Body of pancreas (tissue), 4 donors: ENCODE data around the gene BIRC2. TPM values are rescaled to one million over a fixed set of nuclear protein-coding genes. Genes with fewer than 3 reads are reported as not detected.
"Not testable (repeated sequence)": the region's sequence is repeated elsewhere in the genome, so short reads cannot be mapped to it uniquely, and the experiment has no call there.

Experiments used
- ATAC-seq: fragments of 150-250 bp; one replicate; pipeline ENCODE4 v1.9.1; 2016
- DNase-seq, 4 donors: peaks; one replicate each; pipeline ENCODE4 v3.0.0-alpha.2; 2019
- H3K27ac ChIP-seq, 4 donors: fragments of 200-600 bp; sonication (generic); 1 replicate in 3 of 4; 2 replicates in 1 of 4; pipeline versions ENCODE4 v1.5.1 to v1.6.1; 2016 to 2019; ENCODE audit warnings: mild to moderate bottlenecking in 1 of 4, mixed read lengths in 1 of 4, moderate library complexity in 1 of 4
- H3K27me3 ChIP-seq, 2 donors: fragments of 200-600 bp; sonication (generic); one replicate each; pipeline ENCODE4 v1.6.0; 2016; ENCODE audit warnings: mild to moderate bottlenecking in 1 of 2
- H3K36me3 ChIP-seq, 2 donors: fragments of 200-600 bp; sonication (generic); replicated peaks in 1 of 2; 2 replicates each; pipeline ENCODE4 v1.5.1; 2016; ENCODE audit warnings: low read depth in 2 of 2; ENCODE audit not compliant: insufficient read depth in 1 of 2
- H3K4me1 ChIP-seq: fragments of 200-600 bp; sonication (generic); one replicate; pipeline ENCODE4 v1.6.0; 2016
- H3K4me3 ChIP-seq, 2 donors: fragments of 200-600 bp; sonication (generic); 1 replicate in 1 of 2; 2 replicates in 1 of 2; pipeline ENCODE4 v1.5.1; 2016 to 2019
- H3K9me3 ChIP-seq, 3 donors: fragments of 200-600 bp; sonication (generic); 1 replicate in 2 of 3; 2 replicates in 1 of 3; pipeline ENCODE4 v1.5.1; 2016
- CTCF ChIP-seq, 7 experiments: fragments of 450-650 bp in 4 of 7; fragments of 200-600 bp in 3 of 7; sonication (generic) in 3 of 7; IDR thresholded peaks; one replicate each; pipeline ENCODE4 v1.5.1; 2016 to 2019; ENCODE audit warnings: antibody characterized with exemption in 7 of 7
- POLR2A ChIP-seq, 3 donors: fragments of 450-650 bp; IDR thresholded peaks; one replicate each; pipeline ENCODE4 v1.6.1; 2016; ENCODE audit warnings: antibody characterized with exemption in 3 of 3, mild to moderate bottlenecking in 2 of 3
- WGBS, 2 donors: methylation state at CpG; one replicate each; pipeline ENCODE4 v1.1.5; 2017; 5-methylcytosine and 5-hydroxymethylcytosine counted together
- intact Hi-C: fragments of 100-400 bp; cut with DNase I; formaldehyde crosslinking; loops from one replicate; pipeline ENCODE4 v1.15.1; 2023
- total RNA-seq, 2 donors: library from RNA; depleted of rRNA; stranded (reverse); fragments of >200 nt; gene quantifications; one replicate each; pipeline ENCODE4 v1.1.0, GENCODE V29; 2016

The BIRC2 gene
- total RNA-seq, 2 donors from 2014 or later, result 46.5 to 53.2 TPM

DNA sequence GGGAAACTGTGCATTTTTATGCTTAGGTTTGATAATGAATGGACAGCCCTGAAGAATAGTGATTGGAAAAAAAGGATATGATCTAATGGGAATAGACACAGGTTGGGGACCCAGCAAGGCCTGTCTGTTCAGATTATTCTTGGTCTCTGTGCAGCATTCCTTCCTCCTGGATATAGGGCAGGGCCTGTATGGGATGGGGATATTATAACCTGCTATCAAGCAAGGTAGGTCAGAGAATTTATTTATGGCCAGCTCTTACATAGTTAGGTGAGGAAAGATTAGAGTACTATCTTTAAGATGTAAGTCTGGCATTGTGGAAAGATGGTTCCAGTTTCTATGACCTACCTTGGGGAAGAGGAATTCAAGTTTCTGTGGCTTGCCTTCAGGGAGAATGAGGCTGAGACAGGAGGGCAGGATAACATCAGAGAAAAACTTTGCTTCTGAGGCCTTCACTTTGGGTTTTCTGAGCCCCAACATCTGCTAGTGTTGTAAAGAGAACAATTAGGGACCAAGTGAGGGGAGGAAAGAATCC lies 8.5 kb upstream of the BIRC2 start:
- ATAC-seq, result no peak
- intact Hi-C loops, result loop anchor here (5.0 kb wide), 1 partner anchor 159 kb away; no protein-coding TSS in a partner anchor

GRCh38 chr11:102341311-102341710 lies 5.7 kb upstream of the BIRC2 start:
- H3K9me3 ChIP-seq, intact Hi-C loops, H3K27ac ChIP-seq, H3K4me1 ChIP-seq, DNase-seq, H3K27me3 ChIP-seq, H3K4me3 ChIP-seq, ATAC-seq: not testable (repeated sequence)
- peaks cover 0 to 15% of the 10 kb centered on the region in 2 donors for H3K36me3 ChIP-seq
- 63 to 69% methylated on average over 7 of the region's 7 CpGs for WGBS, 2 donors

More for the DNA sequence above, 8.5 kb upstream of the BIRC2 start:
- H3K9me3 ChIP-seq, result no peaks in the 10 kb centered on the region
- peaks cover 0 to 16% of the 10 kb centered on the region in 2 donors for H3K36me3 ChIP-seq
- H3K4me1 ChIP-seq, result no peaks in the 10 kb centered on the region
- TF ChIP-seq CTCF (IDR thresholded peaks at IDR 0.05), result no peak
- TF ChIP-seq POLR2A (IDR thresholded peaks at IDR 0.05), result no peak
- H3K27me3 ChIP-seq, result no peaks in the 10 kb centered on the region
- DNase-seq, result no peak
- no peak overlapping the region for H3K27ac ChIP-seq
- no peak overlapping the region for H3K4me3 ChIP-seq

DNA sequence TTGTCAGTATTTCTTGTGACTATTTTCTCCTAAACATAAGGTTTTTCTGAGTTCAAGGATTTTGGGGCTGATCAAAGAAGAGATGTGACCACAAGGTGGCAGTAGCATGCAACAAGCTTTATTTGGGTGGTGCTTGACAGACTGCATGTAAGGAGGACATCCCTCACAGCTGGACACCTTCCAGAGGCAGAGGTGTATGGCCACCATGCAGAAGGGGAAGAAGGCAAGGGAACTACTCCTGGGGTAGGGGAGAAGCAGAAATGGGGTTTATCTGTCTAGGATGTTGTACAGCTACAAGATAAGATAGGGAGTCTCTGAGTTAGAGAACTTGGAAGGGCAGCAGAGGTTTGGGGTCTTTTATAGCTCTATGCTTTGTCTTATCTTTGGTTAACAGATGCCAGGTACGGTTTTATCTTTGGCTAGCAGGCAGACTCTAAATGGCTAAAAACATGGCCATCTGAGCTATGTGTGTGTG lies 5.1 kb upstream of the BIRC2 start:
- intact Hi-C loops, result no loop called here
- peak; percentile 69 to 89 (median 80) for TF ChIP-seq CTCF (IDR thresholded peaks at IDR 0.05)
- TF ChIP-seq POLR2A (IDR thresholded peaks at IDR 0.05), result no peak
- Histone ChIP-seq H3K36me3 (peaks cover 0 to 10% of the 10 kb centered on the region in 2 donors), H3K4me1 (peaks cover 6% of the 10 kb centered on the region), H3K27ac (no peak overlapping the region), H3K9me3 (no peaks in the 10 kb centered on the region), H3K4me3 (no peak overlapping the region), H3K27me3 (no peaks in the 10 kb centered on the region)
- DNase-seq (peak; percentile 79 to 88 (median 83)), ATAC-seq (peak; percentile 61)
- WGBS, 2 donors, result 16 to 20% methylated on average over 1 of the region's 1 CpG

- no peak for ATAC-seq
- DNase-seq, result no peak
- Histone ChIP-seq H3K27ac (no peak overlapping the region), H3K4me3 (no peak overlapping the region), H3K4me1 (peaks cover 11% of the 10 kb centered on the region), H3K36me3 (no peaks in the 10 kb centered on the region), H3K9me3 (no peaks in the 10 kb centered on the region), H3K27me3 (no peaks in the 10 kb centered on the region)
- intact Hi-C loops, result no loop called here
- TF ChIP-seq POLR2A (IDR thresholded peaks at IDR 0.05) (no peak), CTCF (IDR thresholded peaks at IDR 0.05) (no peak)
- 7 to 8% methylated on average over 1 of the region's 1 CpG for WGBS, 2 donors
These were observed 3.2 kb upstream of the BIRC2 start for GRCh38 chr11:102343809-102344208.

GRCh38 chr11:102345904-102346303 lies 1.1 kb upstream of the BIRC2 start:
- Histone ChIP-seq H3K9me3 (no peaks in the 10 kb centered on the region), H3K27ac (peak overlapping the region; percentile 95 to 100 (median 98)), H3K4me1 (peaks cover 25% of the 10 kb centered on the region), H3K4me3 (no peak overlapping the region), H3K27me3 (no peaks in the 10 kb centered on the region), H3K36me3 (no peaks in the 10 kb centered on the region)
- no peak for ATAC-seq
- DNase-seq, result no peak
- TF ChIP-seq CTCF (IDR thresholded peaks at IDR 0.05), result no peak
- no peak for TF ChIP-seq POLR2A (IDR thresholded peaks at IDR 0.05)
- WGBS, 2 donors, result 8 to 16% methylated on average over 8 of the region's 8 CpGs
- intact Hi-C loops, result no loop called here
